ENCODE data around the gene TRAF5.

TRAF5 gene

GRCh38 chr1:211328084-211328694 is 1.6 kb downstream of the TRAF5 start:
- DNase-seq (ENCODE audit: low read depth): no peak

GRCh38 chr1:211328866-211329475 is 2.3 kb downstream of the TRAF5 start:
- no peak for DNase-seq (ENCODE audit: low read depth)

DNA sequence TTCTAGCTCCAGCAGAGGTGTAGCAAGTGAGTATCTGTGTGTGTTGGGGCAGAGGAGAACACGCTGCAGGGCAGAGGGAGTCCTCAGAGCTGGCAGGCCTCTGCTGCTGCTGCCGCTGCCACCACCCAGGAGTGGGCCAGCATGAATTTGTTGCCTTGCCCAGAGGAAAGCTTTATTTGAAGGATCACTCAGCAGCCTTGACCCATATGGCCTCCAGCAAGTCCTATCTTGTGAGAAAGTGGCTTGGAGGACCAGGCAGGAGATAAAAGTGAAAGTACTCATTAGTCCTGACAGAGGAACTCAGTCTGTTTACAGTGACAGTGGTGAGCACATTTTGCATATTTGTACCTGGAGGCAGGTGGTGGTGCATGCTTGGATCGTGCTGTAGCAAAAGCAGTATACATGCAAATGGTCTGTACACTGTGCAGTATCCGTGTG is 3.1 kb downstream of the TRAF5 start:
- no peak for DNase-seq (ENCODE audit: low read depth)

DNA sequence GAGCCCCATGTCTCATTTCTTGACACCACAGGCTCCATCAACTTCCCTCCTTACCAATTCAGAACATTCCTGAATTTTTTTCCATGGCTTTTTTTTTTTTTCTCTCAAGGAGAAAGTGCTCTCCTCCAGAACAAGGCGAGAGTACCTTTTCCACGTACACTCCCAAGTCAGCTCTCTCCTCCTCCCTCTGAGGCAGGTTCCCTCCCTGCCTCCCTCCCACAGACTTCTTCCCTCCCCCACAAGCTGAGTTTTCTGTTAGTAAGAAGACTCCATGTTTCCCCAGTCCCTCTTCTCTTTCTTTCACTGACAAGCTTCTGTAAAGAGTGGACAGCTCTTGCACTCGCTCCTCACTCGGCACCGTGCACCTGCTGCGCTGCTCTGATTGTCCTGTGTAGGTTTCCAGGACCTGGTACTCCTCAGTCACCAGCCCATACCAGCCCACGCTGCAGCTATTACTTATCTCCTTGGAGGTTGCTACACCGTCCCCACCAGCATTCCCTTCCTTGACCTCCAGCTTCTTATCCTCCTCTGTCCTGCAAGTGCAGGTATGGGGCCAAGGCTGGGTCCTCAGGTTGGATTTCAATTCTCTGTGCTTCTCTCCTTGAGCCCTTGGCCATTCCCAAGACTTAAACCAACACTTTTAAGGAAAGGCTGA is 3.8 kb downstream of the TRAF5 start:
- no peak for DNase-seq (ENCODE audit: low read depth)

DNA sequence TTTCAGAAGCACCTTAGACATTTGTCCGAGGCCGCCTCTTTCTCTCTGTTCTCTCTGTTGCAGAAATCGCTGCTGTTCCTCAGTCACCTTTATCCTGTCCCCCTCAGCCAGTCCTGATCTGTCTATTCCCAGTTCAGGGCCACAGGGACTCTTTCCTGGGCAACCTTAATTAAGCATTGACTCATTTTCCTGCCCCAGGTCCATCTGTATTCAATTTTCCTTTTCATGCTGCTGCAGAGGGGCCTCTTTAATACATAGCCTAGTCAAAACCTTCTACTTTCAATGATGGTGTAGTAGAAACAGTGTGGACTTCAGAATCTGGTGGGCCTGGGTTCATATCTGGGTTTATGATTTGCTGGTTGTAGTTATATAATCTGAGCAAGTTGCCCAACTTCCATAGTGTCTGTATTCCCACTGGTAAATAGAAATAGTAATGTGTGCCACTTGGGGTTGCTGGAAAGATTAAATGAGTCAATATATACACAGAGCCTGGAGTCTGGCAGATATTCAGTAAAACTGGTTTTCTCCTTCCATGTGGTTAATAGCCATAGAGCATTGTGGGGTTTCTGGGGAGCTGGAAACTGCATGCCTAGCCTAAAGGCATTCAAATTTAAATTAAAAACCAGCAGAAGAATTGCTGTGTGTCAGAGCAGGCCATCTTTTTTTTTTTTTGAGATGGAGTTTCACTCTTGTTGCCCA is 4.5 kb downstream of the TRAF5 start:
- no peak for DNase-seq (ENCODE audit: low read depth)

- no peak for DNase-seq (ENCODE audit: low read depth)
Observed at GRCh38 chr1:211332036-211332616, 5.5 kb downstream of the TRAF5 start.

DNA sequence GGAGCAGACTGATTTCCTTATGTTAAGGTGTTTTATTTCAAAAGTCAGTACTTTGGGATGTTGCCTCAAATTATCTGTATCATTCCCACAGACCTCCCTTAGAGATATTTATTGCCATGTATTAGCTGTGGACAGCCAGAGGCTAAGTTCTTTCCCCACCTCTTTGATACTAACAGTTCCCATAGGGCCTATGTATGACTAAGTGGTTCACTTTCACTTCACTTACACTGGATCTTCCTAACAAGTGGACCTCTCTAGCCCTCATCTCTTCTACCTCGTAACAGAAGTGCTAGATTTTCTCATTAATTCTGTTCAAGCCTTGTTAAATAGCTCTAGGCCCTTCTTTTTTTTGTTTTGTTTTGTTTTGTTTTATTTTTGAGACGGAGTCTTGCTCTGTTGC is 6.2 kb downstream of the TRAF5 start:
- DNase-seq (ENCODE audit: low read depth): no peak

DNA sequence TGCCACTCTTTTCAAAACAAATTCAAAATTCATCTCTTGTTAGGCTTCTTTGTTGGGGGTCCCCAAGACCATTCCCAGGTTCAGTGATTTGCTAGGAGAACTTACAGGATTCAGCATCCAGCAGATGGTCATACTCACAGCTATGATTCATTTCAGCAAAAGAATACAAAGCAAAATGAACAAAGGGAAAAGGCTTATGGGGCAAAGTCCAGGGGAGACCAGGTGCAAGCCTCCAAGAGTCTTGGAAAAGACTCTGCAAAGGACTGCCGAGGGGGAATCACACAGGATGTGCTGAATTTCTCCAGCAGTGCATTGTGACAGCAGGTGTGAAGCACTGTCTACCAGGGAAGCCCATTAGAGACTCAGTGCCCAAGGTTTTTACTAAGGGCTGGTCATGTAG is 7.3 kb downstream of the TRAF5 start:
- no peak for DNase-seq (ENCODE audit: low read depth)

GRCh38 chr1:211334986-211335385 is 8.4 kb downstream of the TRAF5 start:
- DNase-seq (ENCODE audit: low read depth): no peak

GRCh38 chr1:211335522-211336157 is 9.0 kb downstream of the TRAF5 start:
- DNase-seq (ENCODE audit: low read depth): no peak

GRCh38 chr1:211336161-211336560 is 9.5 kb downstream of the TRAF5 start:
- no peak for DNase-seq (ENCODE audit: low read depth)

GRCh38 chr1:211336775-211337174 is 10.1 kb downstream of the TRAF5 start:
- DNase-seq (ENCODE audit: low read depth): no peak

GRCh38 chr1:211337430-211338223 is 11.0 kb downstream of the TRAF5 start:
- no peak for DNase-seq (ENCODE audit: low read depth)

- no peak for DNase-seq (ENCODE audit: low read depth)
Observed at GRCh38 chr1:211338224-211338620, 11.6 kb downstream of the TRAF5 start.

GRCh38 chr1:211339631-211340041 is 13.0 kb downstream of the TRAF5 start:
- no peak for DNase-seq (ENCODE audit: low read depth)

DNA sequence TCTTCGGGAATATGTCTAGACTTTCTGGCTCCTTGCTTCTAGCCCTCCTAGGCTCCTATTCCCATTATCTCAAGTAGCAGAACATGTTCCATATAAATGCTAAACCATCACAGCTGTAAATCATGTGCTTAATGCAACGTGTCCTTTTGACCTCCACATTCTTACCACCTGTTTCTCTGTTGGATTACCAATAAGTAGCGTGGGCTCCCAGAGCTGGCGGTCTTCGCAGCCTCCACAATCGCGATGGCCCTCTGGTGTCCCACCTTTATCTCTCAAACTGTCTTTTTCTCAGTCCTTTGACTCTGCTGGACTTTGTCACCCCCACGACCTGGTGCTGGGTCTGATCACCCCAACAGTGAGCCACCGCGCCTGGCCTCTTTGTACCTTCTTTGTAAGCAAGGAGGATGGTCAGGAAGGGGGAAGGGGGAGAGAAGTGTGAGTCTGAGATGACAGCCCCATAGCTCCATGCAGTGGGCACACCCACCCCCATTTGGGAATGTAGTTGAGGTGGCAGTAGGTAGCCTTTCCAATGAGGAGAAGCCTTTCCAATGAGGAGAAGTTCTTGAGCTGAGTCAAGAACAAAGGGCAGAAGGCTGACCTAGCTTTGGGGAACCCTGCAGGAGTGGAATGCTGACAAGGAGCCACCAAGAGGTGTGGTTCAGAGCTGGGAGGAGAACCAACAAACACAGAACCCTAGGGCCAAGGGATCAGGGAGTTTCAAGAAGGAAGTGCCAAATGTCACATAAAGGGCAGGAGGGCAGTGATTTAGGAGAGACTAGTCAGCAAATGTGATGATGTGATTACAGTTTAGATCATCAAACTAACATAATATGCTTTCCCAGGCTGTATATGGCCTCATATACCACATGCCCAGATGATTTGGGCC is 14.2 kb downstream of the TRAF5 start:
- no peak for DNase-seq (ENCODE audit: low read depth)

GRCh38 chr1:211341999-211342398 is 15.4 kb downstream of the TRAF5 start:
- DNase-seq (ENCODE audit: low read depth): no peak

GRCh38 chr1:211343607-211344006 is 17.0 kb downstream of the TRAF5 start:
- no peak for DNase-seq (ENCODE audit: low read depth)

DNA sequence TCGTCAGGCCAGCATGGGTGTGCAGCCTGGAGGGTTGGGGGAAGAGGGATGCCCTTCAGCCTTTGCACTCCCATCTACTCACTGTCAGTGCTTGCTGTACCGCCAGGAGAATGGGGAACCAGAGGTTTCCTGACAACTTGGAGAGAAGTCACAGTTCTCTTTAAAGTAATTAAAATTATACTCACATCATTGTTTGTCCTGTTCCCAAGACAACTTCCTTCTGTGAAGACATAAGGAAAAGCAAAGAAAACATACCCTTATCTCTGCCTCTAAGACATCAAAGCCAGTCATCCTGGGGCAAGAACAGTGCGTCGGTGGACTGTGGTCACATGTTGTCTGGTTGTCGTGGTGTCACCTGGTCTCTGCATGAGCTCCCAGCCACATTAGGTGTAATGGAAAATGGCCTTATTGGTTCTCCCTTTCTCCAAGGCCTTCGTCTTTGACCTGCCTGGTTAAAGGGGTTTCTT is 17.6 kb downstream of the TRAF5 start:
- no peak for DNase-seq (ENCODE audit: low read depth)

- no peak for DNase-seq (ENCODE audit: low read depth)
Observed at GRCh38 chr1:211345719-211346118, 19.1 kb downstream of the TRAF5 start.

Data from activated gamma-delta T cell treated with anti-CD3 and anti-CD28 coated beads, Interleukin-2, amount 50 U/mL, for 16 hours (primary cell).